HG02678 (cell line): ENCODE data around the gene RPTN.

Experiments used
- ATAC-seq: cut with Tn5 transposase; IDR thresholded peaks from one replicate; pipeline ENCODE4 v1.9.1; 2021; ENCODE audit warnings: mild to moderate bottlenecking, moderate library complexity; ENCODE audit not compliant: unreplicated experiment

The RPTN gene

GRCh38 chr1:152112101-152112884 is 46.7 kb downstream of the RPTN start:
- no peak for ATAC-seq

- no peak for ATAC-seq
Measured at GRCh38 chr1:152111515-152111968, 47.5 kb downstream of the RPTN start.

GRCh38 chr1:152110860-152111514 is 48.0 kb downstream of the RPTN start:
- ATAC-seq = no peak

- no peak for ATAC-seq
Measured at GRCh38 chr1:152110365-152110859, 48.6 kb downstream of the RPTN start.

GRCh38 chr1:152109998-152110294 is 49.1 kb downstream of the RPTN start:
- ATAC-seq = no peak

GRCh38 chr1:152109231-152109997 is 49.6 kb downstream of the RPTN start:
- ATAC-seq = no peak

GRCh38 chr1:152108882-152109222 is 50.2 kb downstream of the RPTN start:
- ATAC-seq = no peak

GRCh38 chr1:152107984-152108881 is 50.8 kb downstream of the RPTN start:
- ATAC-seq = no peak

- ATAC-seq = no peak
Measured at GRCh38 chr1:152107031-152107983, 51.7 kb downstream of the RPTN start.

- ATAC-seq = no peak
Measured at GRCh38 chr1:152104854-152105253, 54.2 kb downstream of the RPTN start.
